Suprapubic skin (tissue), 4 donors: ENCODE measurements around the gene LACTB. TPM values are rescaled to one million over a fixed set of nuclear protein-coding genes. Genes with fewer than 3 reads are reported as not detected.

Experiments
- DNase-seq, 2 donors: peaks; one replicate each; pipeline ENCODE4 v3.0.0-alpha.2; 2019; ENCODE audit warnings: low spot score in 2 of 2
- H3K27ac ChIP-seq: fragments of 200-600 bp; sonication (generic); one replicate; pipeline ENCODE4 v1.5.1; 2019
- H3K27me3 ChIP-seq: fragments of 200-600 bp; sonication (generic); one replicate; pipeline ENCODE4 v1.5.1; 2019
- H3K36me3 ChIP-seq: fragments of 200-600 bp; sonication (generic); one replicate; pipeline ENCODE4 v1.5.1; 2019
- H3K4me1 ChIP-seq: fragments of 200-600 bp; sonication (generic); one replicate; pipeline ENCODE4 v1.5.1; 2019
- H3K4me3 ChIP-seq: fragments of 200-600 bp; sonication (generic); one replicate; pipeline ENCODE4 v1.5.1; 2019; ENCODE audit warnings: mild to moderate bottlenecking
- H3K9me3 ChIP-seq: fragments of 200-600 bp; sonication (generic); one replicate; pipeline ENCODE4 v1.5.1; 2019
- EP300 ChIP-seq: sonication (generic); formaldehyde crosslinking; IDR thresholded peaks from one replicate; pipeline ENCODE4 v1.6.1; 2017; ENCODE audit warnings: antibody characterized with exemption
- POLR2A ChIP-seq, 2 donors: fragments of 450-650 bp; IDR thresholded peaks; one replicate each; pipeline ENCODE4 v1.6.1; 2017; ENCODE audit warnings: antibody characterized with exemption in 2 of 2, mild to moderate bottlenecking in 2 of 2, moderate library complexity in 2 of 2
- POLR2AphosphoS5 ChIP-seq, 3 donors: sonication (generic); formaldehyde crosslinking; IDR thresholded peaks; one replicate each; pipeline ENCODE4 v1.6.1; 2017; ENCODE audit warnings: antibody characterized with exemption in 3 of 3
- WGBS: methylation state at CpG from one replicate; pipeline ENCODE4 v1.1.5; 2018; 5-methylcytosine and 5-hydroxymethylcytosine counted together
- total RNA-seq, 4 donors: library from RNA; depleted of rRNA; stranded (reverse); fragments of >200 nt; gene quantifications; one replicate each; pipeline ENCODE4 v1.1.0, GENCODE V29; 2016
- TF ChIP-seq, protein P1 (sequence below), 2 donors: fragments of 200-600 bp in 1 of 2; fragments of 450-650 bp in 1 of 2; sonication (generic) in 1 of 2; IDR thresholded peaks; one replicate each; pipeline ENCODE4 v1.5.1; 2016 to 2019; ENCODE audit warnings: antibody characterized with exemption in 2 of 2, mild to moderate bottlenecking in 1 of 2, moderate library complexity in 1 of 2

The LACTB gene
- total RNA-seq, 4 donors from 2014 or later: 11.3 to 15.9 (median 12.6) TPM

DNA sequence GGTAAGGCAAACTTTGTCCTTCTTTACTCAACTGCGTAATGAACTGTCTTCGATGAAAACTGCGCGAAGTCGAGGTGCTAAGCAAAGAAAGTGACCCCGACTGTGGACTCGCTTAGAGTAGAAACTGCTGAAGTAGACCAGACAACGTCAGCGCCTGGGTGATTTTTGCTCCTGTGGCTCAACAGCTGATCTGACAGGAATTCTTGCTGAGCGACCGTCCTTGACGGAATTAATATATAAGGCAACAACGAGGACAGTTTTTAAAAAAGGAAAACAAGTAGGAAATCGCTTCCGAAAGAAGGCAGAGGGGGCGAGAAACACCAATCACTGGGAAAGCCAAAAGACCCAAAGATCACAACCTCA is 35.1 kb downstream of the LACTB start:
- H3K36me3 ChIP-seq: peaks cover 24% of the 10 kb centered on the region
- TF ChIP-seq POLR2AphosphoS5 (IDR thresholded peaks at IDR 0.05) (no peak), EP300 (no peak), POLR2A (IDR thresholded peaks at IDR 0.05) (no peak)
- TF ChIP-seq, protein P1, sequence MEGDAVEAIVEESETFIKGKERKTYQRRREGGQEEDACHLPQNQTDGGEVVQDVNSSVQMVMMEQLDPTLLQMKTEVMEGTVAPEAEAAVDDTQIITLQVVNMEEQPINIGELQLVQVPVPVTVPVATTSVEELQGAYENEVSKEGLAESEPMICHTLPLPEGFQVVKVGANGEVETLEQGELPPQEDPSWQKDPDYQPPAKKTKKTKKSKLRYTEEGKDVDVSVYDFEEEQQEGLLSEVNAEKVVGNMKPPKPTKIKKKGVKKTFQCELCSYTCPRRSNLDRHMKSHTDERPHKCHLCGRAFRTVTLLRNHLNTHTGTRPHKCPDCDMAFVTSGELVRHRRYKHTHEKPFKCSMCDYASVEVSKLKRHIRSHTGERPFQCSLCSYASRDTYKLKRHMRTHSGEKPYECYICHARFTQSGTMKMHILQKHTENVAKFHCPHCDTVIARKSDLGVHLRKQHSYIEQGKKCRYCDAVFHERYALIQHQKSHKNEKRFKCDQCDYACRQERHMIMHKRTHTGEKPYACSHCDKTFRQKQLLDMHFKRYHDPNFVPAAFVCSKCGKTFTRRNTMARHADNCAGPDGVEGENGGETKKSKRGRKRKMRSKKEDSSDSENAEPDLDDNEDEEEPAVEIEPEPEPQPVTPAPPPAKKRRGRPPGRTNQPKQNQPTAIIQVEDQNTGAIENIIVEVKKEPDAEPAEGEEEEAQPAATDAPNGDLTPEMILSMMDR (IDR thresholded peaks at IDR 0.05): no peak
- WGBS: under 1% methylated on average over 16 of the region's 16 CpGs
- H3K4me1 ChIP-seq: peaks cover 17% of the 10 kb centered on the region
- H3K27ac ChIP-seq: peak overlapping the region; percentile 98
- H3K27me3 ChIP-seq: no peaks in the 10 kb centered on the region
- H3K9me3 ChIP-seq: no peaks in the 10 kb centered on the region
- peak in 1 of 2 donors; percentile 83 for DNase-seq
- peak overlapping the region; percentile 86 for H3K4me3 ChIP-seq

GRCh38 chr15:63157118-63157843 is 35.6 kb downstream of the LACTB start, which contains the start of gene RPS27L:
RPS27L (minus strand) TSS chr15:63157477; CDS start chr15:63157405, 72 bp downstream.
- H3K9me3 ChIP-seq: no peaks in the 10 kb centered on the region
- DNase-seq: peak; percentile 93 to 97
- peaks cover 18% of the 10 kb centered on the region for H3K36me3 ChIP-seq
- peak within 1 kb of the TSS; percentile 86 for H3K4me3 ChIP-seq
- no peaks in the 10 kb centered on the region for H3K27me3 ChIP-seq
- peak within 1 kb of the TSS; percentile 98 for H3K27ac ChIP-seq
- TF ChIP-seq EP300 (no peak), POLR2A (IDR thresholded peaks at IDR 0.05) (peak in 1 of 2 donors; percentile 68), POLR2AphosphoS5 (IDR thresholded peaks at IDR 0.05) (peak in 2 of 3 donors; percentile 82 to 87)
- H3K4me1 ChIP-seq: peaks cover 17% of the 10 kb centered on the region
- 2% methylated on average over 10 of the region's 60 CpGs for WGBS

GRCh38 chr15:63157891-63158431 is 36.3 kb downstream of the LACTB start:
- WGBS: 8% methylated on average over 18 of the region's 18 CpGs
- peaks cover 12% of the 10 kb centered on the region for H3K36me3 ChIP-seq
- peak overlapping the region; percentile 86 for H3K4me3 ChIP-seq
- peak; percentile 73 to 83 for DNase-seq
- H3K27me3 ChIP-seq: no peaks in the 10 kb centered on the region
- peaks cover 17% of the 10 kb centered on the region for H3K4me1 ChIP-seq
- H3K9me3 ChIP-seq: no peaks in the 10 kb centered on the region
- H3K27ac ChIP-seq: peak overlapping the region; percentile 98
- TF ChIP-seq, protein P1 (IDR thresholded peaks at IDR 0.05): peak in 1 of 2 donors; percentile 1
- no peak for TF ChIP-seq EP300

- Histone ChIP-seq H3K4me3 (no peak overlapping the region), H3K4me1 (peaks cover 9% of the 10 kb centered on the region), H3K36me3 (no peaks in the 10 kb centered on the region), H3K27me3 (no peaks in the 10 kb centered on the region), H3K27ac (no peak overlapping the region), H3K9me3 (no peaks in the 10 kb centered on the region)
- no peak for TF ChIP-seq POLR2AphosphoS5 (IDR thresholded peaks at IDR 0.05)
- no peak for DNase-seq
These were observed 39.0 kb downstream of the LACTB start for GRCh38 chr15:63160638-63161037.

DNA sequence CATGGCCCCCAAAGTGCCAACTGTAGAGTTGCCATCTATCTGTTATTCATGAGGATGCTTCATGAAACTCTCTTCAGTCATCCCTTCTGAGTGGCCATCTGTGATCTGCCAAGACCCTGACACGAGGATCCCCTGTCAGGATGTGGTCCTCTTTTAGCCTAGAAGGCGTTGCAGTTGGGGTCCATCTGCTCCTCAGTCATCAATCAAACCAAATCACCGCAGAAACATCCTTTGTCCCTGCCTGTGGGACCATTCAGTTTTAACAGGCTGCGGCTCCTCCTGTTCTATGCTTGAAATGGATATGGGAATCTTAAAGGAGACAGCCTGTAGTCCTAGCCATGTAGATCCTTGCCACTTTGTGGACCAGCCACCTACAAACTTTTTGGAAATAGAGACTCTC is 41.6 kb downstream of the LACTB start:
- H3K4me3 ChIP-seq: no peak overlapping the region
- WGBS: 89% methylated on average over 4 of the region's 4 CpGs
- no peak overlapping the region for H3K27ac ChIP-seq
- TF ChIP-seq POLR2AphosphoS5 (IDR thresholded peaks at IDR 0.05) (no peak), EP300 (no peak), POLR2A (IDR thresholded peaks at IDR 0.05) (no peak)
- TF ChIP-seq, protein P1 (IDR thresholded peaks at IDR 0.05): no peak
- no peak for DNase-seq
- no peaks in the 10 kb centered on the region for H3K4me1 ChIP-seq
- H3K36me3 ChIP-seq: no peaks in the 10 kb centered on the region
- H3K9me3 ChIP-seq: no peaks in the 10 kb centered on the region
- H3K27me3 ChIP-seq: no peaks in the 10 kb centered on the region

DNA sequence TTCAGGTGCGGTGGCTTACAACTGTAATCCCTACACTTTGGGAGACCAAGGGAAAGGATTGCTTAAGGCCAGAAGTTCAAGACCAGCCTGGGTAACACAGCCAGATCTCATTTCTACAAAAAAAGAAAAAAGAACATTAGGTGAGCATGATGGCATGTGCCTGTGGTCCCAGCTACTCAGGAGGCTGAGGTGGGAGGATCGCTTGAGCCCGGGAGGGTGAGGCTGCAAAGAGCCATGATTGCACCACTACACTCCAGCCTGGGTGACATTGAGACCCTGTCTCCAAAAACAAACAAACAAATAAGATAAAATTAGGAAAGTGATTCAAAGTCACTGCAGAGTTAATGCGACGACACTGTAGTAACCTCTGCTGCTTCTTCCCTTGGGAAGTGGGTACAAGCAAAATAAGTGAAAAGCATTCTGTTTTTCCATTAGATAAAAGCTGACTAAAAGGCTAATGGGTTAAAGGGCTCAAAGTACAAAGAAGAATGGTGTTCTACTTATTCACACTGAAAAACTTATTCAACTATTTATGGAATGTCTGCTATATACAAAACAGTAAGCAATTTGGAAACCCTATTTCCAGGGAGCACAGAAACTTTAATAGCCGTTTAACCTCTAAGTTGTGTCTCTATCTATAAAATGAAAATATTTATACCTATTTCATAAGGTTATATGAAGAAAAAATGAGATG is 43.7 kb downstream of the LACTB start:
- no peak for TF ChIP-seq POLR2AphosphoS5 (IDR thresholded peaks at IDR 0.05)
- no peak for TF ChIP-seq POLR2A (IDR thresholded peaks at IDR 0.05)
- no peak for TF ChIP-seq EP300
- TF ChIP-seq, protein P1 (IDR thresholded peaks at IDR 0.05): no peak
- 89% methylated on average over 6 of the region's 6 CpGs for WGBS
- Histone ChIP-seq H3K4me1 (no peaks in the 10 kb centered on the region), H3K27ac (no peak overlapping the region), H3K36me3 (no peaks in the 10 kb centered on the region), H3K4me3 (no peak overlapping the region), H3K27me3 (no peaks in the 10 kb centered on the region), H3K9me3 (no peaks in the 10 kb centered on the region)
- DNase-seq: no peak
